ENCODE measurements around the gene ING3. TPM values are rescaled to one million over a fixed set of nuclear protein-coding genes. Genes with fewer than 3 reads are reported as not detected.

Gene ING3
- polyA plus RNA-seq, 1 of the 3 experiments (the other 2 are of a cell fraction): 8.3 TPM

DNA sequence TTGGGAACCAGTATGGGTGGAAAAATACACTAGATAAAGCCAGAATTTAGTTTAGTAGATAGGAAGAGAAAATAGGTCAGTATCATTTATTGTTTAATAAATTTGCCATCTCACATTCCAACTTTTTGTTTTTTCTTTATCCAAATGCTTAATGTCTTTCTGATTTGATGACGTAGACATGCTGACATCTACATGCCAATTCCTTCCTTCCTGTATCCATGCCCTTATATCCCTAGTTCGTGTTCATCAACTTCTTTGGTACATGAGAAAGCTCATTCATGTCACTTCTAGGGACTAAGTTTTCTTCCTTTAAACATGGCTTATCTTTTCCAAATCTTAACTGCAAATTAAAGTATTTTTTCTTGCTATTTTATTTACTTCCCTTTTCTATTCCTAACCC is 30.5 kb upstream of the ING3 start:
- CTCF ChIA-PET: interaction anchor here (0.7 to 1.1 kb wide), 3 partner anchors 8 to 129 kb away, joined by 3 to 4 read pairs (median 4); no protein-coding TSS in a partner anchor

More for the DNA sequence above, 30.5 kb upstream of the ING3 start:
- no peak overlapping the region for H3K9ac ChIP-seq
- POLR2A ChIA-PET: no interaction called here
- no peak for DNase-seq
- H3K4me2 ChIP-seq: no peak overlapping the region
- H3K9me2 ChIP-seq: no peaks in the 10 kb centered on the region
- H3K4me3 ChIP-seq (ENCODE audit: low read depth in 2 of 2, low read length in 1 of 2): no peak overlapping the region
- no peaks in the 10 kb centered on the region; a peak in 1 of 4 replicates for H3K4me1 ChIP-seq (ENCODE audit: control insufficient read depth in 1 of 2, insufficient read depth in 2 of 2, low read depth in 1 of 2, low read length in 1 of 2)
- H2AFZ ChIP-seq (ENCODE audit: low read depth): no peak overlapping the region
- no peaks in the 10 kb centered on the region for H3F3A ChIP-seq (replicated peaks; ENCODE audit: insufficient read depth)
- H3K79me2 ChIP-seq (ENCODE audit: insufficient read depth): no peaks in the 10 kb centered on the region
- WGBS (ENCODE audit: low lambda C conversion rate): 18% methylated on average over 2 of the region's 2 CpGs
- no peaks in the 10 kb centered on the region for H3K9me3 ChIP-seq
- no peaks in the 10 kb centered on the region for H3K36me3 ChIP-seq (replicated peaks in 1 of 2; ENCODE audit: control insufficient read depth in 1 of 2, insufficient read depth in 2 of 2, low read length in 1 of 2)
- no peak overlapping the region for H3K27ac ChIP-seq (ENCODE audit: low read depth in 2 of 2, low read length in 1 of 2)
- TF ChIP-seq, protein P1, sequence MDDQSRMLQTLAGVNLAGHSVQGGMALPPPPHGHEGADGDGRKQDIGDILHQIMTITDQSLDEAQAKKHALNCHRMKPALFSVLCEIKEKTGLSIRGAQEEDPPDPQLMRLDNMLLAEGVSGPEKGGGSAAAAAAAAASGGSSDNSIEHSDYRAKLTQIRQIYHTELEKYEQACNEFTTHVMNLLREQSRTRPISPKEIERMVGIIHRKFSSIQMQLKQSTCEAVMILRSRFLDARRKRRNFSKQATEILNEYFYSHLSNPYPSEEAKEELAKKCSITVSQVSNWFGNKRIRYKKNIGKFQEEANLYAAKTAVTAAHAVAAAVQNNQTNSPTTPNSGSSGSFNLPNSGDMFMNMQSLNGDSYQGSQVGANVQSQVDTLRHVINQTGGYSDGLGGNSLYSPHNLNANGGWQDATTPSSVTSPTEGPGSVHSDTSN (IDR thresholded peaks at IDR 0.05): no peak
- TF ChIP-seq EP300 (IDR thresholded peaks at IDR 0.05; ENCODE audit: borderline replicate concordance in 1 of 2, low read depth in 1 of 2, low read length in 1 of 2) (no peak), RFX5 (IDR thresholded peaks at IDR 0.05; ENCODE audit: low read length) (no peak), GABPA (IDR thresholded peaks at IDR 0.05; ENCODE audit: low read depth) (no peak), JUND (IDR thresholded peaks at IDR 0.05) (no peak), FOSL2 (IDR thresholded peaks at IDR 0.05; ENCODE audit: borderline replicate concordance, low read depth) (no peak), GATA2 (CRISPR knock-in tag; IDR thresholded peaks at IDR 0.05) (no peak), YY1 (IDR thresholded peaks at IDR 0.05; ENCODE audit: low read depth) (no peak), SIN3A (IDR thresholded peaks at IDR 0.05; ENCODE audit: borderline replicate concordance, low read depth, low read length) (no peak), CHD2 (IDR thresholded peaks at IDR 0.05; ENCODE audit: low read length, partially characterized antibody) (no peak), TCF12 (IDR thresholded peaks at IDR 0.05) (no peak), ELF1 (IDR thresholded peaks at IDR 0.05) (no peak), TEAD4 (IDR thresholded peaks at IDR 0.05; ENCODE audit: borderline replicate concordance, insufficient read depth) (no peak), RCOR1 (IDR thresholded peaks at IDR 0.05; ENCODE audit: low read length) (no peak), RAD21 (IDR thresholded peaks at IDR 0.05; ENCODE audit: low read length) (no peak)
- TF ChIP-seq, protein P2, sequence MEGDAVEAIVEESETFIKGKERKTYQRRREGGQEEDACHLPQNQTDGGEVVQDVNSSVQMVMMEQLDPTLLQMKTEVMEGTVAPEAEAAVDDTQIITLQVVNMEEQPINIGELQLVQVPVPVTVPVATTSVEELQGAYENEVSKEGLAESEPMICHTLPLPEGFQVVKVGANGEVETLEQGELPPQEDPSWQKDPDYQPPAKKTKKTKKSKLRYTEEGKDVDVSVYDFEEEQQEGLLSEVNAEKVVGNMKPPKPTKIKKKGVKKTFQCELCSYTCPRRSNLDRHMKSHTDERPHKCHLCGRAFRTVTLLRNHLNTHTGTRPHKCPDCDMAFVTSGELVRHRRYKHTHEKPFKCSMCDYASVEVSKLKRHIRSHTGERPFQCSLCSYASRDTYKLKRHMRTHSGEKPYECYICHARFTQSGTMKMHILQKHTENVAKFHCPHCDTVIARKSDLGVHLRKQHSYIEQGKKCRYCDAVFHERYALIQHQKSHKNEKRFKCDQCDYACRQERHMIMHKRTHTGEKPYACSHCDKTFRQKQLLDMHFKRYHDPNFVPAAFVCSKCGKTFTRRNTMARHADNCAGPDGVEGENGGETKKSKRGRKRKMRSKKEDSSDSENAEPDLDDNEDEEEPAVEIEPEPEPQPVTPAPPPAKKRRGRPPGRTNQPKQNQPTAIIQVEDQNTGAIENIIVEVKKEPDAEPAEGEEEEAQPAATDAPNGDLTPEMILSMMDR (IDR thresholded peaks at IDR 0.05): no peak
- TF ChIP-seq, protein P3, sequence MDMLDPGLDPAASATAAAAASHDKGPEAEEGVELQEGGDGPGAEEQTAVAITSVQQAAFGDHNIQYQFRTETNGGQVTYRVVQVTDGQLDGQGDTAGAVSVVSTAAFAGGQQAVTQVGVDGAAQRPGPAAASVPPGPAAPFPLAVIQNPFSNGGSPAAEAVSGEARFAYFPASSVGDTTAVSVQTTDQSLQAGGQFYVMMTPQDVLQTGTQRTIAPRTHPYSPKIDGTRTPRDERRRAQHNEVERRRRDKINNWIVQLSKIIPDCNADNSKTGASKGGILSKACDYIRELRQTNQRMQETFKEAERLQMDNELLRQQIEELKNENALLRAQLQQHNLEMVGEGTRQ (IDR thresholded peaks at IDR 0.05; ENCODE audit: borderline replicate concordance, low read depth, low read length): no peak
- TF ChIP-seq, protein P4, sequence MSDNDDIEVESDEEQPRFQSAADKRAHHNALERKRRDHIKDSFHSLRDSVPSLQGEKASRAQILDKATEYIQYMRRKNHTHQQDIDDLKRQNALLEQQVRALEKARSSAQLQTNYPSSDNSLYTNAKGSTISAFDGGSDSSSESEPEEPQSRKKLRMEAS (IDR thresholded peaks at IDR 0.05; ENCODE audit: low read depth): no peak
- TF ChIP-seq, protein P5, sequence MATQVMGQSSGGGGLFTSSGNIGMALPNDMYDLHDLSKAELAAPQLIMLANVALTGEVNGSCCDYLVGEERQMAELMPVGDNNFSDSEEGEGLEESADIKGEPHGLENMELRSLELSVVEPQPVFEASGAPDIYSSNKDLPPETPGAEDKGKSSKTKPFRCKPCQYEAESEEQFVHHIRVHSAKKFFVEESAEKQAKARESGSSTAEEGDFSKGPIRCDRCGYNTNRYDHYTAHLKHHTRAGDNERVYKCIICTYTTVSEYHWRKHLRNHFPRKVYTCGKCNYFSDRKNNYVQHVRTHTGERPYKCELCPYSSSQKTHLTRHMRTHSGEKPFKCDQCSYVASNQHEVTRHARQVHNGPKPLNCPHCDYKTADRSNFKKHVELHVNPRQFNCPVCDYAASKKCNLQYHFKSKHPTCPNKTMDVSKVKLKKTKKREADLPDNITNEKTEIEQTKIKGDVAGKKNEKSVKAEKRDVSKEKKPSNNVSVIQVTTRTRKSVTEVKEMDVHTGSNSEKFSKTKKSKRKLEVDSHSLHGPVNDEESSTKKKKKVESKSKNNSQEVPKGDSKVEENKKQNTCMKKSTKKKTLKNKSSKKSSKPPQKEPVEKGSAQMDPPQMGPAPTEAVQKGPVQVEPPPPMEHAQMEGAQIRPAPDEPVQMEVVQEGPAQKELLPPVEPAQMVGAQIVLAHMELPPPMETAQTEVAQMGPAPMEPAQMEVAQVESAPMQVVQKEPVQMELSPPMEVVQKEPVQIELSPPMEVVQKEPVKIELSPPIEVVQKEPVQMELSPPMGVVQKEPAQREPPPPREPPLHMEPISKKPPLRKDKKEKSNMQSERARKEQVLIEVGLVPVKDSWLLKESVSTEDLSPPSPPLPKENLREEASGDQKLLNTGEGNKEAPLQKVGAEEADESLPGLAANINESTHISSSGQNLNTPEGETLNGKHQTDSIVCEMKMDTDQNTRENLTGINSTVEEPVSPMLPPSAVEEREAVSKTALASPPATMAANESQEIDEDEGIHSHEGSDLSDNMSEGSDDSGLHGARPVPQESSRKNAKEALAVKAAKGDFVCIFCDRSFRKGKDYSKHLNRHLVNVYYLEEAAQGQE (IDR thresholded peaks at IDR 0.05; ENCODE audit: low read depth, low read length): no peak
- H3K27me3 ChIP-seq (ENCODE audit: insufficient read depth): peaks cover 6% of the 10 kb centered on the region; the same call in 1 of the 2 replicates
- no peaks in the 10 kb centered on the region for H4K20me1 ChIP-seq (ENCODE audit: insufficient read depth)

Data from SK-N-SH (cell line).